ENCODE data around the gene TEDC1.

- no peak for TF ChIP-seq CTCF (IDR thresholded peaks at IDR 0.05)
- no peak for TF ChIP-seq POLR2A (IDR thresholded peaks at IDR 0.05)
Measured at GRCh38 chr14:105473677-105474482, 17.2 kb upstream of the TEDC1 start.

Data from breast epithelium (tissue), 3 donors.